Urothelium cell line (cell line): ENCODE results near the gene ULK2.

Source experiments
- DNase-seq: peaks from one replicate; pipeline ENCODE4 v3.0.0; 2011; ENCODE audit warnings: low spot score, mixed read lengths
- FAIRE-seq: peaks from 2 replicates; lab custom pipeline; 2011; peaks lifted over from hg19 to GRCh38; lab: Jason Lieb, UNC

The ULK2 gene

DNA sequence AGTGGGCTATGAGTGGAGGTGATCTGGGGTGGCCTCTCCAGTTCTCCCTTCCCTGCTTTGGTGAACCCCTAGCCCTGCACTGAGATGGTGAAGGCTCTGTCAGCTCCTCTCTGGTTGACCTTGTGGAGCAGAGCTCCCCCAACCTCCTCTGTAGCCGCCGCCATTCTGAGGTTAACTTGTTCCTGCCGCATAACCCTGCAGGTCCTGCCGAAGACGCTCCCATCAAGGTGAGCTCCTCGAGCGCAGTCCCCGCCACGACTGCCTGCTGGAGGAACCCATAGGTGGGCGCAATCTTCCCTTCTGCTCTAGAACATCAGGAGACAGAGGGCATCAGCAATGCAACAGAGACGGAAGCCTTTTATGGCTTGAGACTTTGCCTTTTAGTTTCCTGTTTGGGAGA is 136.1 kb downstream of the ULK2 start:
- DNase-seq (no peak), FAIRE-seq (no peak)

DNA sequence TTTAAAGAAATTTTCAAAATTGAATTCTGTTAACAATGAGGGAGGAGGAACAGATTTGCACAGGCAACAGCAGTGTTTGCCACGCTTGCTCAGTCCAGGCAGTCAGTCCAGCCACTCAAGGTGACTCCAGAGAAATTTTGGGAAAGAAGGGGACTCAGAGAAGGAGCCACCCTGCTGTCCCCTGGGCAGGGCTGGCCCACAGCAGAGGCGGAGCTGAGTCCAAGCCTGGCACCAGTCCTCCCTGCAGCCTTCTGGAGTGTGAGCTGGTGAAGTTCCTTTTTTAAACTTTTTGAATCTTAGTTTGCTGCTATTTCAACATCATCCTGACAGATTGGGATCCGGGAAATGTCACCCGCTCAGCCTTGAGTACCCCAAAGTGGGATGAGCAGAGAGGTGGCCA is 136.9 kb downstream of the ULK2 start:
- DNase-seq, result no peak
- no peak for FAIRE-seq

DNA sequence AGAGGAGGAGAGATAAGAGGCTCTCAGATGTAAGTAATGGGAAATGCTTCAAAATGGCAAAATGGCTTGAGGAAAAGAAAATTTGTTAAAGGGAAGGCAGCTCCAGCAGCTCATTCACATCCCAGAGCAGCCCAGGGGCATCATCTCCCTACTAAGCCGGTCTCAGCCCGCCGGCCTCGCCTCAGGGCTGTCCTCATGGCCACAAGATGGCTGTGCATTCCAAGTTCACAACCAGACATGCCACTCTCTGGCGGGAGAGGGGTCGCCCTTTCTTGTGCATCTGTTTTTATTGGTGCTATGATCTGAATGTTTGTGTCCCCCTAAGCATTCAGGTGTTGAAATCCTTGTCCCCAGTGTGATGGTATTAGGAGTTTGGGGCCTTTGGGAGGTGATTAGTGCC is 137.8 kb downstream of the ULK2 start:
- DNase-seq (no peak), FAIRE-seq (no peak)

DNA sequence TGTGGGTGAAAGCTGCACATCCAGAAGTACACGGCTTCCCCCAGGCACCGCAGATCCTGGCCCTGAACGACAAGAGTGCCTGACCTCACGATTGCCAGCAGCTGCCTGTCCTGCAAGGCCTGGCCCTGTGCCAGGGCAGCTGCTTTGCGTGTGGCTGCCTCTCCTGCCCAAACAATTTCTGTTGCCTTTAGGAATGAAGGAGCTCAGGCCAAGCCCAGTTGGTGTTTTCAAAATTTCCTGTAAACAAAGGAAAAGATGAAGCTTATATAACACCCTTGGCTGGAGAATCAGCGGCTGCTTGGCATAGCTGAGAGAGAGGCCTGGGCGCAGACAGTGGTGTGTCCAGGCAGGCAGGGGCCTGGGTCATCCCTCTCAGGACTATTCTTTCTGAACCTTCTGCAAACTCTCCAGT is 139.6 kb downstream of the ULK2 start:
- DNase-seq (peak; percentile 68), FAIRE-seq (no peak)

DNA sequence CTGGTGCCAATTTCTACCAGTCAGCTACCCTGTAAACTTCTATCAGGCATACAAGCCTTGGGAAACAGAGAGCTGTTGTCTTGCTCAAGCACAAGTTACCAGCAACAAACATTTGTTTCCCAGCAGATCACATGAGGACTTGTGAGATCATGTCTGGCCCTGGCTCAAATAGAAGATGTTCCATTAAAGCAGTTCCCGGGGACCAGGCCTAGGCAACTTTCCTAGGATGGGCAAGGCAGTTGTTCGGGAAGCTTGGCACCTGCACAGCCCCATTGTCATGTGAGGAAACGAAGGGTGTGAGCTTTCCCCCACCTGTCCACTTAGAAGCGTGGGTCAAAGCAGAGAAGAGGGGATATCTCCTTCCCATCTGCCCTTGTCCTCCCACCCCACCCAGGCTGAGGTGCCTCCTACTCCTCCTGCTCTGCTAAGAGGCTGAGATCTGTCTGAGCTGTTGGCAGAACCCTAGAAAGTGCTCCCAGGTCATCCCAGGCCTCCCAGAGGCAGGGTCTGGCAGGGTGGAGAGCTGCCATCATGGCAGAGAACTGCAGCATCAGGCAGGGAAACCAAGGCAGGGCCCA is 140.1 kb downstream of the ULK2 start:
- FAIRE-seq (no peak), DNase-seq (no peak)

DNA sequence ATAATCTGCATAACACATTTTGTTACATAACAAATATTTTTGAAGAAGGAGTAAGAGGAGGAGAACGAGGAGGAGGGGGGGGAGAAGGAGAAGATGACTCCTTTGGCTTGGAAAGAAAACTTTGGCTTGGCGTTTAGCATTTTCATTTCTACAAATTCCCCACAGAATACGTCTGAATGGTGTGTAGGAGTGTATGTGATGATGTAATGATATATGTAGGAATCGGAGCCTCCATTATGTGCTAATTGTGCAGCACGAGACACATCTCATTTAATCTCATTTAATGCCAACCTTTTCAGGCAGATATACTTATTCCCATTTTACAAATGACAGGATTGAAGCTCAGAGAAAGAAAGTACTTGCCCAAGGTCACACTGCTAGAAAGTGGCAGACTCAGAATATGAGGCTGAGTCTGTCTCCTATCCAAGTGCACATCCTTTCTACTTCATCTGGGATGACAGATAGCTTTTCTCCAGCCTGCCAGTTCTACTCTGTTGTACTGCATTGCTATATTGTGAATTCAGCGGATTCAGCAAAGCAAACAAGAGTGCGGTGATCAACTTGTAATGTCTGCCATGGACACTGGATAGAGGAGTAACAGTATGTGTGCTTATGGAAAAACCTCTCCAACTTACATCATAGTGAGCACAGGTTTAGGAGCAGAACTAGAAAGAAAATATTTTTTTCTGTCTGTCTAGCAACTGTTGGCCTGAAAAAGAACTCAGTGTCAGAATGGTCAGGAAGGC is 140.9 kb downstream of the ULK2 start:
- no peak for FAIRE-seq
- DNase-seq, result no peak

DNA sequence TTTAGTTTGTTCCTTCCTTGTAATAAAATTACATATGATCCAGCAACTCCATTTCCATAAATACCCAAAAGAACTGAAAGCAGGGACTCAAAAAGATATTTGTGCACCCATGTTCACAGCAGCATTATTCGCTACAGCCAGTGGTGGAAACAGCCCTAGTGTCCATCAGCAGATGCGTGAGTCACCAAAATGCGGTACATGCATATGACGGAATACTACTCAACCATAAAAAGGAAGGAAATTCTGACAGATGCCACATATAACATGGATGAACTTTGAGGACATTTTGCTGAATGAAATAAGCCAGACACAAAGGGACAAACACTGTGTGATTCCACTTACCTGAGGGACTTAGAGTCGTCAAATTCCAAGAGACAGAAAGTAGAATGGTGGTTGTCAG is 142.2 kb downstream of the ULK2 start:
- DNase-seq (no peak), FAIRE-seq (no peak)

DNA sequence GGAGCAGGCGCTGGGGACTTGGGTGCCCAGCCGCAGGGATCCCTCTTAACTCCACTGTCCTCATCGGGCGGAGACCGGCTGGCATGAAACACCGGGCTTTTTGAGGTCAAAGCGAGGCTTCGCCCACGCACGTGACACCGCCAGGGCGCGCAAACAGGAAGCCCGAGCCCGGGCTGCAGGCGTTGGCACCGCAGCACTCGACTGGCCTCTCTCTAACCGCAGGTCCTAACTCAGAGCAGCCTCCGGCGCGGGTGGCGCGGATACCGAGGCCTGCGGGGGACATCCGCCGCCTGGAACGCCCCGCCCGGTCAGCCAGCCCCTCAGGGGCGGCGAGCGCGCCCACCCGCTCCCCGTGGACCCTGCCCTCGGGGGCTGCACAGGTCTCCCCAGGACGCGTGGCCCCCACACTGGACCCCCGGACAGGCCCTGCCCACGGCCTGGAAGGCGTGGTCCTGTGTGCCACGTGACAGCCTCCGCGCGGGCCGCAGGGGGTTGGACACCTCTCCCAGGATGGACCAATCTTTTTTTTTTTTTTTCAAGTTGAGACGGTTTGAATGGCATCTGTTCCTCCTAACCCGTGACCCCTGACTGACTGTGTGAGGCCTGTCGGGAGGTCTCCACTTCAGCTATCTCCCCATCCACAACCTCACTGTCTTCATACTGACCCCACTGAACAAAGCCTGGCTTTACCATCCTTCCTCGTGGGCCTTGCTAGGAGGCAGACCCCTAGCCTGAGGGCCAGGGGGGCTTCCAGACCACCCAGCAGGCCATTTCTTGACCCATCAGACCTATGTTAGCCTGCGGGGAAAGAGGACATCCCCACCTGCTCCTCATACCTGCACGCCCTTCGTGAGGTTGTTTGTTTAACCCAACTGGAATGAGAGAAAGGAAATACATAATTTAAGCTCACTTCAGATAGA is 143.0 kb downstream of the ULK2 start:
- DNase-seq, result no peak
- FAIRE-seq, result no peak

DNA sequence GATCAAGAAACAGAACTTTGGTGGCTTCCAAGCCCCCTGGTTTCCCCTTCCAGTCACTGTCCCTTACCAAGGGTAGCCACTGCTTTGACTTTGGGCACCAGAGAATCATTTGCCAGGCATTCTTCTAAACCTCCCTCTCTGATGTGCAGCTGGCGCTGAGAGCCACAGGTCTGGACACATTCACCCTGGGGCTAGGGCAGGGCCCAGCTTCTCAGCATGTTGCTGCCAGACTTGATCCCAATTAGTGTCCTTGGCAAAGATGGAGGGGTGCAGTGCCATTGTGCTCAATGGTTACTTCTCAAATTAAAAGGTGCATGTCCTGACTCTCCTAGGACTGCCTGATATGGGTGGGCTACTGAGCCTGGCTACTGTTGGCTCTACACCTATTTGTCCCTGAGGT is 143.8 kb downstream of the ULK2 start:
- FAIRE-seq (no peak), DNase-seq (no peak)
